Endothelial cell of umbilical vein (primary cell): ENCODE measurements around the gene TOP3B. TPM values are rescaled to one million over a fixed set of nuclear protein-coding genes. Genes with fewer than 3 reads are reported as not detected.

ENCODE experiments used
- BruUV-seq: library from RNA; stranded (reverse); fragments of 400-500 nt; replicated peaks from 2 replicates; lab custom pipeline; 2021; lab: Mats Ljungman, UMichigan
- CTCF ChIA-PET: fragments of 300-600, 350-600 bp; sonication (Branson Sonifier 250); formaldehyde crosslinking; loops from one replicate; lab custom pipeline; 2021; ENCODE audit warnings: antibody characterized with exemption, inconsistent platforms; lab: Charles Lee
- POLR2A ChIA-PET: fragments of 300-600, 350-600 bp; sonication (Branson Sonifier 250); formaldehyde crosslinking; loops from one replicate; lab custom pipeline; 2021; ENCODE audit warnings: antibody characterized with exemption, inconsistent platforms; lab: Charles Lee
- DNase-seq: peaks from one replicate; pipeline ENCODE4 v3.0.0-alpha.2; 2011; ENCODE audit warnings: low read depth, low spot score
- FAIRE-seq: peaks from 2 replicates; lab custom pipeline; 2011; peaks lifted over from hg19 to GRCh38; lab: Jason Lieb, UNC
- H2AFZ ChIP-seq: 2 replicates; pipeline ENCODE4 v1.6.0; 2012; ENCODE audit warnings: low read depth, low read length, control low read depth, inconsistent platforms
- H3K27ac ChIP-seq: 2 replicates; pipeline ENCODE4 v1.5.1; 2011; ENCODE audit warnings: low read depth, mild to moderate bottlenecking, control low read depth, low read length, moderate library complexity; ENCODE audit not compliant: insufficient read depth
- H3K27me3 ChIP-seq, 2 experiments: 2 replicates each; pipeline versions ENCODE4 v1.6.0 to v1.6.1; 2011; ENCODE audit warnings: low read length in 2 of 2, mixed read lengths in 1 of 2; ENCODE audit not compliant: control insufficient read depth in 2 of 2, insufficient read depth in 2 of 2
- H3K36me3 ChIP-seq, 2 experiments: 2 replicates in 1 of 2; 3 replicates in 1 of 2; pipeline ENCODE4 v1.5.1; 2011; ENCODE audit warnings: low read length in 2 of 2, mild to moderate bottlenecking in 1 of 2, moderate library complexity in 1 of 2; ENCODE audit not compliant: control insufficient read depth in 2 of 2, insufficient read depth in 2 of 2; ENCODE audit errors: extremely low read depth in 1 of 2
- H3K4me1 ChIP-seq: 3 replicates; pipeline ENCODE4 v1.5.1; 2011; ENCODE audit warnings: mild to moderate bottlenecking, low read length; ENCODE audit not compliant: control insufficient read depth, insufficient read depth; ENCODE audit errors: extremely low read depth
- H3K4me2 ChIP-seq: 2 replicates; pipeline ENCODE4 v1.6.1; 2011; ENCODE audit warnings: low read length, control low read depth, mixed read lengths; ENCODE audit not compliant: insufficient read depth
- H3K4me3 ChIP-seq, 3 experiments: fragments of 200-600 bp in 1 of 3; sonication (generic), shearing (Covaris generic) in 1 of 3; replicated peaks in 1 of 3; 2 replicates each; pipeline ENCODE4 v1.5.1; 2011 to 2016; ENCODE audit warnings: control low read depth in 3 of 3, low read length in 3 of 3, mild to moderate bottlenecking in 2 of 3, inconsistent platforms in 1 of 3, low read depth in 1 of 3, moderate library complexity in 1 of 3; ENCODE audit not compliant: insufficient read depth in 1 of 3
- H3K79me2 ChIP-seq: 2 replicates; pipeline ENCODE4 v1.6.0; 2012; ENCODE audit warnings: low read length, inconsistent platforms; ENCODE audit not compliant: control insufficient read depth, insufficient read depth
- H3K9ac ChIP-seq: replicated peaks from 2 replicates; pipeline ENCODE3; 2011; ENCODE audit warnings: low read length, control low read depth; ENCODE audit not compliant: insufficient read depth; ENCODE audit errors: extremely low read depth
- H3K9me1 ChIP-seq: replicated peaks from 3 replicates; pipeline ENCODE4 v1.6.0; 2011; ENCODE audit warnings: mild to moderate bottlenecking, low read length; ENCODE audit not compliant: control insufficient read depth, insufficient read depth; ENCODE audit errors: extremely low read depth
- H3K9me3 ChIP-seq: replicated peaks from 2 replicates; pipeline ENCODE4 v1.5.1; 2012; ENCODE audit warnings: low read length, inconsistent platforms; ENCODE audit not compliant: control insufficient read depth, insufficient read depth
- H4K20me1 ChIP-seq: replicated peaks from 2 replicates; pipeline ENCODE3; 2011; ENCODE audit warnings: mild to moderate bottlenecking, low read length; ENCODE audit not compliant: control insufficient read depth, insufficient read depth; ENCODE audit errors: extremely low read depth
- EZH2 ChIP-seq: IDR thresholded peaks from 2 replicates; pipeline ENCODE4 v1.6.1; 2012; ENCODE audit warnings: borderline replicate concordance, low read depth, mild to moderate bottlenecking, moderate library complexity, low read length, inconsistent platforms; ENCODE audit not compliant: severe bottlenecking
- FOS ChIP-seq: IDR thresholded peaks from 2 replicates; pipeline ENCODE4 v1.6.1; 2011; ENCODE audit warnings: mild to moderate bottlenecking, low read length, moderate library complexity, borderline replicate concordance; ENCODE audit not compliant: insufficient read depth
- GATA2 ChIP-seq: IDR thresholded peaks from 2 replicates; pipeline ENCODE4 v1.7.0; 2011; ENCODE audit warnings: low read depth, mild to moderate bottlenecking, moderate library complexity, mixed read lengths, low read length; ENCODE audit not compliant: insufficient read length, insufficient read depth
- JUN ChIP-seq: IDR thresholded peaks from 2 replicates; pipeline ENCODE4 v1.6.1; 2011; ENCODE audit warnings: borderline replicate concordance, low read depth; ENCODE audit not compliant: insufficient read length, insufficient read depth
- MYC ChIP-seq: IDR thresholded peaks from one replicate; pipeline ENCODE4 v1.6.1; 2011; ENCODE audit warnings: mild to moderate bottlenecking, low read depth, low read length
- POLR2A ChIP-seq: IDR thresholded peaks from 2 replicates; pipeline ENCODE4 v1.6.1; 2012; ENCODE audit warnings: low read depth, mild to moderate bottlenecking, control low read depth, low read length
- POLR2AphosphoS5 ChIP-seq: IDR thresholded peaks from 2 replicates; pipeline ENCODE4 v1.6.1; 2012; ENCODE audit warnings: low read depth, mild to moderate bottlenecking, control low read depth, low read length, moderate library complexity; ENCODE audit not compliant: insufficient read depth
- dilution Hi-C: fragments of 300-500 bp; cut with MboI; formaldehyde crosslinking; loops from one replicate; pipeline ENCODE4 v1.15.0; 2019; ENCODE audit warnings: low sequenced_read_pairs; ENCODE audit not compliant: extremely low pct_ligation_motif_present
- intact Hi-C: fragments of 100-400 bp; cut with micrococcal nuclease; formaldehyde crosslinking; loops from one replicate; pipeline ENCODE4 v1.10.0; 2022
- polyA plus RNA-seq, 4 experiments: library from polyadenylated mRNA; depleted of rRNA in 3 of 4; stranded (reverse) in 3 of 4; unstranded in 1 of 4; fragments of >200 nt; gene quantifications; 2 replicates each; pipeline versions ENCODE4 v1.2.1 to v1.2.3, GENCODE V29; 2011 to 2012; ENCODE audit warnings: missing spikeins in 1 of 4
- total RNA-seq: library from RNA; stranded (reverse); gene quantifications from 2 replicates; pipeline ENCODE4 v1.2.3, GENCODE V29; 2021
- TF ChIP-seq, protein P1 (sequence below): IDR thresholded peaks from 2 replicates; pipeline ENCODE4 v1.6.1; 2011; ENCODE audit not compliant: insufficient read depth, insufficient read length
- TF ChIP-seq, protein P2 (sequence below), 2 donors: IDR thresholded peaks; 1 replicate in 1 of 2; 2 replicates in 1 of 2; pipeline ENCODE4 v1.5.1; 2011; ENCODE audit warnings: low read length in 2 of 2, mild to moderate bottlenecking in 2 of 2, moderate library complexity in 2 of 2, control low read depth in 1 of 2, inconsistent platforms in 1 of 2, low read depth in 1 of 2; ENCODE audit not compliant: insufficient read depth in 1 of 2; ENCODE audit errors: extremely low read depth in 1 of 2

Gene TOP3B
- total and polyA plus RNA-seq, 2 donors (not counting 3 experiments of a cell fraction or from before 2014, with no cell fraction given): 25.2 to 56.5 TPM

- intact Hi-C loops (no loop called here), dilution Hi-C loops (no loop called here)
- no peak for TF ChIP-seq FOS
- TF ChIP-seq, protein P1, sequence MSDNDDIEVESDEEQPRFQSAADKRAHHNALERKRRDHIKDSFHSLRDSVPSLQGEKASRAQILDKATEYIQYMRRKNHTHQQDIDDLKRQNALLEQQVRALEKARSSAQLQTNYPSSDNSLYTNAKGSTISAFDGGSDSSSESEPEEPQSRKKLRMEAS: no peak
- no peak for TF ChIP-seq EZH2
- TF ChIP-seq GATA2: no peak
- TF ChIP-seq POLR2A: no peak
- no peak for TF ChIP-seq POLR2AphosphoS5
- TF ChIP-seq, protein P2, sequence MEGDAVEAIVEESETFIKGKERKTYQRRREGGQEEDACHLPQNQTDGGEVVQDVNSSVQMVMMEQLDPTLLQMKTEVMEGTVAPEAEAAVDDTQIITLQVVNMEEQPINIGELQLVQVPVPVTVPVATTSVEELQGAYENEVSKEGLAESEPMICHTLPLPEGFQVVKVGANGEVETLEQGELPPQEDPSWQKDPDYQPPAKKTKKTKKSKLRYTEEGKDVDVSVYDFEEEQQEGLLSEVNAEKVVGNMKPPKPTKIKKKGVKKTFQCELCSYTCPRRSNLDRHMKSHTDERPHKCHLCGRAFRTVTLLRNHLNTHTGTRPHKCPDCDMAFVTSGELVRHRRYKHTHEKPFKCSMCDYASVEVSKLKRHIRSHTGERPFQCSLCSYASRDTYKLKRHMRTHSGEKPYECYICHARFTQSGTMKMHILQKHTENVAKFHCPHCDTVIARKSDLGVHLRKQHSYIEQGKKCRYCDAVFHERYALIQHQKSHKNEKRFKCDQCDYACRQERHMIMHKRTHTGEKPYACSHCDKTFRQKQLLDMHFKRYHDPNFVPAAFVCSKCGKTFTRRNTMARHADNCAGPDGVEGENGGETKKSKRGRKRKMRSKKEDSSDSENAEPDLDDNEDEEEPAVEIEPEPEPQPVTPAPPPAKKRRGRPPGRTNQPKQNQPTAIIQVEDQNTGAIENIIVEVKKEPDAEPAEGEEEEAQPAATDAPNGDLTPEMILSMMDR (IDR thresholded peaks at IDR 0.05; ENCODE audit: extremely low read depth in 1 of 2, insufficient read depth in 1 of 2, low read depth in 1 of 2, low read length in 2 of 2): no peak
- TF ChIP-seq MYC: no peak
- no peak for TF ChIP-seq JUN
- no peak overlapping the region for H3K9ac ChIP-seq
- H2AFZ ChIP-seq: no peak overlapping the region
- no peak for FAIRE-seq
- no peak overlapping the region for H3K4me2 ChIP-seq
- CTCF ChIA-PET: interaction anchor here (1.2 to 2.1 kb wide), 3 partner anchors 11 to 20 kb away, joined by 5 to 7 read pairs (median 6); no protein-coding TSS in a partner anchor
- H4K20me1 ChIP-seq: no peaks in the 10 kb centered on the region
- POLR2A ChIA-PET: no interaction called here
- H3K4me1 ChIP-seq: no peaks in the 10 kb centered on the region
- H3K27me3 ChIP-seq: no peaks in the 10 kb centered on the region
- no peak for DNase-seq
- H3K9me3 ChIP-seq: no peaks in the 10 kb centered on the region
- no TSS peak for BruUV-seq
- H3K9me1 ChIP-seq: no peaks in the 10 kb centered on the region
- no peak overlapping the region for H3K27ac ChIP-seq
- no peaks in the 10 kb centered on the region for H3K79me2 ChIP-seq
- H3K4me3 ChIP-seq: no peak overlapping the region
- H3K36me3 ChIP-seq: peaks cover 2 to 25% of the 10 kb centered on the region in 2 experiments
These were observed 24.0 kb downstream of the TOP3B start for GRCh38 chr22:21958360-21959273.
